ENCODE data around the gene EIF3C. TPM values are rescaled to one million over a fixed set of nuclear protein-coding genes. Genes with fewer than 3 reads are reported as not detected.
"Not testable (repeated sequence)": the region's sequence is repeated elsewhere in the genome, so short reads cannot be mapped to it uniquely, and the experiment has no call there.

EIF3C gene, protein sequence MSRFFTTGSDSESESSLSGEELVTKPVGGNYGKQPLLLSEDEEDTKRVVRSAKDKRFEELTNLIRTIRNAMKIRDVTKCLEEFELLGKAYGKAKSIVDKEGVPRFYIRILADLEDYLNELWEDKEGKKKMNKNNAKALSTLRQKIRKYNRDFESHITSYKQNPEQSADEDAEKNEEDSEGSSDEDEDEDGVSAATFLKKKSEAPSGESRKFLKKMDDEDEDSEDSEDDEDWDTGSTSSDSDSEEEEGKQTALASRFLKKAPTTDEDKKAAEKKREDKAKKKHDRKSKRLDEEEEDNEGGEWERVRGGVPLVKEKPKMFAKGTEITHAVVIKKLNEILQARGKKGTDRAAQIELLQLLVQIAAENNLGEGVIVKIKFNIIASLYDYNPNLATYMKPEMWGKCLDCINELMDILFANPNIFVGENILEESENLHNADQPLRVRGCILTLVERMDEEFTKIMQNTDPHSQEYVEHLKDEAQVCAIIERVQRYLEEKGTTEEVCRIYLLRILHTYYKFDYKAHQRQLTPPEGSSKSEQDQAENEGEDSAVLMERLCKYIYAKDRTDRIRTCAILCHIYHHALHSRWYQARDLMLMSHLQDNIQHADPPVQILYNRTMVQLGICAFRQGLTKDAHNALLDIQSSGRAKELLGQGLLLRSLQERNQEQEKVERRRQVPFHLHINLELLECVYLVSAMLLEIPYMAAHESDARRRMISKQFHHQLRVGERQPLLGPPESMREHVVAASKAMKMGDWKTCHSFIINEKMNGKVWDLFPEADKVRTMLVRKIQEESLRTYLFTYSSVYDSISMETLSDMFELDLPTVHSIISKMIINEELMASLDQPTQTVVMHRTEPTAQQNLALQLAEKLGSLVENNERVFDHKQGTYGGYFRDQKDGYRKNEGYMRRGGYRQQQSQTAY
- total RNA-seq, result 1,175 and 1,207 TPM in 2 replicates

DNA sequence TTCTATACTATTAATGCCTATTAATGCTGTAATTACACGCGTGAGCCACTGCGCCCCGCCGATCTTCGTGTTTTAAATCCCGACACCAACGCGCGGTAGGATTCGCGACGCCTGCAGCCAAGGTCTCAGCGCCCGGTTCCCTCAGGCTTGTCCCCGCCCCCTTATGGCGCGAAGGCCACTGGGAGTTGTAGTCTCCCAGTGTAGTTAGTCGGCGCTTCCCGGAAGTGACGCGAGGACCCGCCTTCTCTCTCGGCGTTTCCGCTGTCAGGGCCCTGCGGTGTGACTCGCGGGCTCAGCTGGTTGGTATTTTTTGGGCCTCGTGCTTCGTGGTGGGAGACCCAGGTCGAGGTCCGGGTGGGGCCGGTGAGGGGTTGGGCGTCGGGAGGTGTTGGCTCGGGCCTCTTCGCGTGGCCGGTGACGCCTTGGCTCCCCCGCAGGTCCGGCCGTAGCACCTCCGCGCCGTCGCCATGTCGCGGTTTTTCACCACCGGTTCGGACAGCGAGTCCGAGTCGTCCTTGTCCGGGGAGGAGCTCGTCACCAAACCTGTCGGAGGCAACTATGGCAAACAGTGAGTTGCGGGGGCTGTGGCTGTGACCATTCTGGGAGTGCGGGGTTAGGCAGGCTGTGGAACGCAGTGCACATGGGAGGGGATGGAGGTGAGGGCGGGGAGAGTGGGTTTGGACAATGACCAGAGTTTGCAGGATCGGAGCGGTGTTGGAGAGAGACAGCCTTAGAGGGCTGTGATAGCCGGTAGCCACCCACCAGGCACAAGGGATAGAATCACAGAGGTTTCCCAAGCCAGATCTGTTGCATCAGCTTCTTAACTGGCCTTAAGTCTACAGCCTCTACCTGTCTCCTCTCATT, at the start of gene EIF3C:
Gene EIF3C (plus strand): TSS at position 245 of the 864 bp plus-strand sequence. CDS start 223 bp downstream, at position 468.
- peak within 1 kb of the TSS; percentile 85 for H3K4me3 Mint-ChIP-seq
- DNase-seq (ENCODE audit: low spot score); H3K27ac Mint-ChIP-seq; H3K9me3 Mint-ChIP-seq; intact Hi-C loops (cut with micrococcal nuclease); H3K4me1 Mint-ChIP-seq (ENCODE audit: low read depth); H3K27me3 Mint-ChIP-seq (ENCODE audit: insufficient read depth); H3K36me3 Mint-ChIP-seq (ENCODE audit: low read depth): not testable (repeated sequence)

DNA sequence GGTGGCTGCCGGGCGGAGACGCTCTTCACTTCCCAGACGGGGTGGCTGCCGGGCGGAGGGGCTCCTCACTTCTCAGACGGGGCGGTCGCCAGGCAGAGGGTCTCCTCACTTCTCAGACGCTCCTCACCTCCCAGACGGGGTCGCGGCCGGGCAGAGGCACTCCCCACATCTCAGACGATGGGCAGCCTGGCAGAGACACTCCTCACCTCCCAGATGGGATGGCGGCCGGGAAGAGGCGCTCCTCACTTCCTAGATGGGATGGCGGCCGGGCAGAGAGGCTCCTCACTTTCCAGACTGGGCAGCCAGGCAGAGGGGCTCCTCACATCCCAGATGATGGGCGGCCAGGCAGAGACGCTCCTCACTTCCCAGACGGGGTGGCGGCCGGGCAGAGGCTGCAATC, 45.0 kb upstream of the EIF3C start:
- intact Hi-C loops (cut with micrococcal nuclease); H3K27ac Mint-ChIP-seq; H3K36me3 Mint-ChIP-seq (ENCODE audit: low read depth); H3K9me3 Mint-ChIP-seq; DNase-seq (ENCODE audit: low spot score); H3K4me1 Mint-ChIP-seq (ENCODE audit: low read depth); H3K4me3 Mint-ChIP-seq; H3K27me3 Mint-ChIP-seq (ENCODE audit: insufficient read depth): not testable (repeated sequence)

DNA sequence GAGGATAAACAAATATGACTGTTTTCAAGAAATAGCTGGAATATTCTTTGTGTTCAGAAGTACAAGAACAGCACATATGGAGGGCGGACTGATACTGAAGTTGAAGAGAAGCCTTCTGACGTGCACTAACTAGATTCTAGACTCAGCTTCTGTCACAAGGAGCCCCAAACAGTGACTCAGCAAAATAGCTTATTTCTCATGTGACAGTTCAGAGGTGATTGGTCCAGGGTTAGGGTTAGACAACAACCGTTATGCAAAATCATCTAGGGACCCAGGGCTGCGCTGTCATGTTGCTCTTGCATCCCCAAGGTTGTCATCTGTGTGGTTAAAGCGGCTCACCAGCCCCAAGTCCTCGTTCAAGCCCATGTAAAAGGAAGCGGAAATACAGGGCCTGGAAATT, 43.8 kb upstream of the EIF3C start:
- intact Hi-C loops (cut with micrococcal nuclease), result not testable (repeated sequence)

DNA sequence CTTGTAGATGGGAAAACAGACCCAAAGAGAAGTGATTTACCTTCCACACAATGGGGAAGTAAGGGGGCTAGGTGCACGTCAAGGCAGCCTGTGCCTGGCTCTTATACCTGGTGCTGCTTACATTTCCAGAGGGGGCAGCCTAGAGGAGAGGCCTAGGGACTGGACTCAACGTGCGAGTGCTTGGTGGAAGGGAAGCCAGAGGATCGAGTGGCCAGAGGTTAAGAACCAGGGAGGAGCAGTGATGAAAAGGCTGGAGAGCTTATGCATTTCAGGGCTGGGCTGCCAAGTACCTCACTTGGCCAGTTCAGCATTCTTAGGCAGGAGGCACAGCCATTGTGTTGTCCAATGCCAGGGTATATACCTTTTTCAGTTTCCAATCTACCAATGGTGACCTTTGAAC, 43.1 kb upstream of the EIF3C start:
- H3K4me3 Mint-ChIP-seq; H3K36me3 Mint-ChIP-seq (ENCODE audit: low read depth); H3K27me3 Mint-ChIP-seq (ENCODE audit: insufficient read depth); H3K9me3 Mint-ChIP-seq; H3K27ac Mint-ChIP-seq; intact Hi-C loops (cut with micrococcal nuclease); DNase-seq (ENCODE audit: low spot score); H3K4me1 Mint-ChIP-seq (ENCODE audit: low read depth): not testable (repeated sequence)

More for the DNA sequence above, 43.8 kb upstream of the EIF3C start:
- H3K27me3 Mint-ChIP-seq (ENCODE audit: insufficient read depth); H3K9me3 Mint-ChIP-seq; H3K4me1 Mint-ChIP-seq (ENCODE audit: low read depth); H3K36me3 Mint-ChIP-seq (ENCODE audit: low read depth); DNase-seq (ENCODE audit: low spot score); H3K27ac Mint-ChIP-seq; H3K4me3 Mint-ChIP-seq: not testable (repeated sequence)

DNA sequence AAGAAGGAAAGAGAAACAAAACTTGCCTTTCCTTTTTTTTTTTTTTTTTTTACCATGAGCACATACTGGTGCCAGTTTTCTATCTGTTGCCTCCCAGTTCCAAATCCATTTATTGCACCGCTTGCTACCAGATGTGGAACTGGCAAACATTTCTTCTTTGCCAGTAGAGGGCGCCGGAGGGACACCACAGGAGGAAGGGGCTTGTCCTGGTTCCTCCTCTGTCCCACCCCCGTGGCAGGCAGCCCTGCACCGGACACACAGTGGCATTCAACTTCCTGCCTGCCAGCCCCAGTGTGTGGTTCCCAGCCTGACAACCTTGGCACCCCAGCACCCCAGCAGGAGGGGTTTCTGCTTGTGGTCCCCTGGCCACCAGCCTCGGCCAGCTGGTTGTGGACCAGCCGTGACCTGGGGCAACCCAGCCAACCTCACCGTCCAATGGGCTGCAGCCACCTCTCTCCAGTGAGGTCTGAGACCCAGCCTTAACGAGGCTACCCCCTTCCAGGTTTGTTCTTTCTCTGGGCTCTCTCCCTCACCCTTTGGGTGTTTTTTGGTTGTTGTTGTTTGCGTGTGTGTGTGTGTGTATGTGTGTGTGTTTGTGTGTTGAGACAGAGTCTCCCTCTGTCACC, 22.8 kb upstream of the EIF3C start:
- H3K4me3 Mint-ChIP-seq; H3K27ac Mint-ChIP-seq; DNase-seq (ENCODE audit: low spot score); H3K4me1 Mint-ChIP-seq (ENCODE audit: low read depth); H3K36me3 Mint-ChIP-seq (ENCODE audit: low read depth); intact Hi-C loops (cut with micrococcal nuclease); H3K9me3 Mint-ChIP-seq; H3K27me3 Mint-ChIP-seq (ENCODE audit: insufficient read depth): not testable (repeated sequence)

DNA sequence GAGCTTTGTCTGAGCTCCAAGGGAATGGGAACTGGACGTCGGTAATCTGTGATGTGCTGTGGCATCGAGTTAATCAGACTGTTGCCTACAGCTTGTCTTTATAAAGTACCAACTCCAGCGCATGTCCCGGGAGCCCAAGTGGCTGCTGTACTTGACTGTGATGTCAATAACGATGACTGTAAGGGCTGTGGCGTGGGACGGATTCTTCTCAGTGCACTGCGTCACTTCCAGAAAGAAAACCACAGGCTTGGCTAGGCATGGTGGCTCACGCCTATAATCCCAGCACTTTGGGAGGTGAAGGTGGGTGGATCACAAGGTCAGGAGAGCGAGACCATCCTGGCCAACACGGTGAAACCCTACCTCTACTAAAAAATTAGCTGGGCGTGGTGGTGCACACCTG, 21.8 kb upstream of the EIF3C start:
- H3K36me3 Mint-ChIP-seq (ENCODE audit: low read depth); H3K9me3 Mint-ChIP-seq; DNase-seq (ENCODE audit: low spot score); H3K27ac Mint-ChIP-seq; H3K4me3 Mint-ChIP-seq; intact Hi-C loops (cut with micrococcal nuclease); H3K4me1 Mint-ChIP-seq (ENCODE audit: low read depth); H3K27me3 Mint-ChIP-seq (ENCODE audit: insufficient read depth): not testable (repeated sequence)

DNA sequence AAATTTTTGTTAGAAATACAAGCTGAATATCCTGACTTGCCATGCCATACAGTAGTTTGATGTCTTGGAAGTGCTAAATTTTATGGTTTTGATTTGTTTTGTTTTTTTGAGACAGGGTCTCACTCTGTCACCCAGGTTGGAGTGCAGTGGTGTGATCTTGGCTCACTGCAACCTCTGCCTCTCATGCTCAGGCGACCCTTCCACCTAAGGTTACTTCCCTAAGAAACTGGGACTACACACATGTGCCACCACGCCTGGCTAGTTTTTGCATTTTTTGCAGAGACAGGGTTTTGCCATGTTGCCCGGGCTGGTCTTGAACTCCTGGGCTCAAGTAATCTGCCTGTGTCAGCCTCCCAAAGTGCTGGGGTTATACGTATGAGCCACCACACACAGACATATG, 19.5 kb upstream of the EIF3C start:
- H3K4me3 Mint-ChIP-seq; DNase-seq (ENCODE audit: low spot score); intact Hi-C loops (cut with micrococcal nuclease); H3K27me3 Mint-ChIP-seq (ENCODE audit: insufficient read depth); H3K4me1 Mint-ChIP-seq (ENCODE audit: low read depth); H3K27ac Mint-ChIP-seq; H3K36me3 Mint-ChIP-seq (ENCODE audit: low read depth); H3K9me3 Mint-ChIP-seq: not testable (repeated sequence)

DNA sequence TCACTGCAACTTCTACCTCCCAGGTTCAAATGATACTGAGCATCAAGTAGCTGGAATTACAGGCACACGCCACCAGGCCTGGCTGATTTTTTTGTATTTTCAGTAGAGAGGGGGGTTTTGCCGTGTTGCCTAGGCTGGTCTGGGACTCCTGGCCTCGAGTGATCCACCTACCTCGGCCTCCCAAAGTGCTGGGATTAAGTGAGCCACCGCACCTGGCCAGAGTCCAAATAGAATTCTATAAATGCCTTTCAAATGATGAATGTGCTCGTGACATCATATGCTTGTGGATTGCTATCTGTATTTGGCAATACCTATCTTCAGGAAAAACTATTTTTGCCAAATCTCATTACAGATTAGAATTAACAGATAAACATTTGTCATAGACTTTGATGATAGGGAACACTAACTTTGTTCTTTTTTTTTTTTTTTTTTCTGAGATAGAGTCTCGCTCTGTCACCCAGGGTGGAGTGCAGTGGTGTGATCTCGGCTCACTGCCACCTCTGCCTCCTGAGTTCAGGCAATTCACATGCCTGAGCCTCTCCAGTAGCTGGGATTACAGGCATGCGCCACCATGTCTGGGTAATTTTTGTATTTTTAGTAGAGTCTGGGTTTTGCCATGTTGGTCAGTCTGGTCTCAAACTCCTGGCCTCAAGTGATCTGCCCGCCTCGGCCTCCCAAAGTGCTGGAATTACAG, 17.9 kb upstream of the EIF3C start:
- H3K4me1 Mint-ChIP-seq (ENCODE audit: low read depth); intact Hi-C loops (cut with micrococcal nuclease); H3K27ac Mint-ChIP-seq; H3K4me3 Mint-ChIP-seq; DNase-seq (ENCODE audit: low spot score); H3K36me3 Mint-ChIP-seq (ENCODE audit: low read depth); H3K27me3 Mint-ChIP-seq (ENCODE audit: insufficient read depth); H3K9me3 Mint-ChIP-seq: not testable (repeated sequence)

DNA sequence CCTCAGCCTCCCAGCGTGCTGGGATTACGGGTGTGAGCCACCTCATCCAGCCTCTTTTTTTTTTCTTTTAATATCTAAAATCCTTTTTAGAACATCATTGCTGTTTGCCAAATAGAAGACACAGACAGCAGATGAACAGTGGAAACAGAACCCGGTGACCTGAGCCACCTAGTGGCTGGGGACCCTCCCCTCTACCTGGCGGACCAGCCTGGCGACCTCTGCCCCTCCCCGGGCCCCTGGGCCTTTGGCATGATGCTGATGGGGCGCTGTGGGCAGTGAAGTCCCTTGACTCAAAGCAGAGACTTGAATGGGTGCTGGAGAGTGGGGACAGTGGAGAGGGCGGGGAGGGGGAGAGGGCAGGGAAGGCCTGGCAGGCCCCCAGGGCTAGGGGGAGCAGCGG, 11.5 kb upstream of the EIF3C start:
- H3K4me1 Mint-ChIP-seq (ENCODE audit: low read depth); H3K9me3 Mint-ChIP-seq; H3K27ac Mint-ChIP-seq; intact Hi-C loops (cut with micrococcal nuclease); H3K27me3 Mint-ChIP-seq (ENCODE audit: insufficient read depth); DNase-seq (ENCODE audit: low spot score); H3K4me3 Mint-ChIP-seq; H3K36me3 Mint-ChIP-seq (ENCODE audit: low read depth): not testable (repeated sequence)

DNA sequence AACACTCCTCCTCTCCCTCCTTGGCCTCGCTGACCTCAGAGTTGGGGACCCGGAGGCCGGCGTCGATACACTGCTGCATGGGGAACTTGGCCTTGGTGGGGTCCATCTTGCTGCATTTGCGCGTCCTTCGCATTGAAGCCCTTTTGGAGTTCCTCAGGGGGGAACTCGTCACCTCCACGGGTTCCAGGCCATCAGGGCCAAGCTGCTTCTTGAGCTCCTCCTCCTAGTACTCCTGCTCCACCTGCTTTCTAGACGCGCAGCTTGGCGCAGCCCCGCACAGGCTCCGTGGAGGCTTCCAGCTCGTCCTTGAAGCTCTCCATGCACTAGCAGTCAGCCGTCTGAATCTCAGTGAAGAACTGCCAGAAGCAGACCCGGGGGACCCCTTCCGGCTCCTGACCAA, 10.9 kb upstream of the EIF3C start:
- H3K27ac Mint-ChIP-seq; H3K4me1 Mint-ChIP-seq (ENCODE audit: low read depth); H3K27me3 Mint-ChIP-seq (ENCODE audit: insufficient read depth); H3K9me3 Mint-ChIP-seq; intact Hi-C loops (cut with micrococcal nuclease); H3K4me3 Mint-ChIP-seq; DNase-seq (ENCODE audit: low spot score); H3K36me3 Mint-ChIP-seq (ENCODE audit: low read depth): not testable (repeated sequence)

DNA sequence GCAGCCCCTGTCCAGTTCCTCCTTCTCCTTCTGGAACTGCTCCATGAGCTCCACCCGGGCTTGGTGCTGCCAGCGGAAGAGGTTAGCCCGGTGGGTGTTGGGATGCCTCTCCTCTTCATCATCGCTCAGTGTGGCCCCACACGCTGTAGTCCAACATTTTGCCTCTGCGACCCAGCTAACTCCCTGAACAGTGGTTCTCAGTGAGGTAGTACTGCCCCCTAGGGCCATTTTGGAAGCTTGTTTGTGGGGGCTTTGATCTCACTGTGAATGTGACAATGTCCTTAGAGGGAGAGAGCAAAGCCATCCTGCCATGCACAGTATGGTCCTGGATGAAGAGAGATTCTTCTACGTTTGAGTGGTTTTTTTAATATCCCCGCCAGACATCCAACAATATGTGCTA, 9.9 kb upstream of the EIF3C start:
- H3K27me3 Mint-ChIP-seq (ENCODE audit: insufficient read depth); H3K4me3 Mint-ChIP-seq; H3K9me3 Mint-ChIP-seq; intact Hi-C loops (cut with micrococcal nuclease); DNase-seq (ENCODE audit: low spot score); H3K36me3 Mint-ChIP-seq (ENCODE audit: low read depth); H3K27ac Mint-ChIP-seq; H3K4me1 Mint-ChIP-seq (ENCODE audit: low read depth): not testable (repeated sequence)

DNA sequence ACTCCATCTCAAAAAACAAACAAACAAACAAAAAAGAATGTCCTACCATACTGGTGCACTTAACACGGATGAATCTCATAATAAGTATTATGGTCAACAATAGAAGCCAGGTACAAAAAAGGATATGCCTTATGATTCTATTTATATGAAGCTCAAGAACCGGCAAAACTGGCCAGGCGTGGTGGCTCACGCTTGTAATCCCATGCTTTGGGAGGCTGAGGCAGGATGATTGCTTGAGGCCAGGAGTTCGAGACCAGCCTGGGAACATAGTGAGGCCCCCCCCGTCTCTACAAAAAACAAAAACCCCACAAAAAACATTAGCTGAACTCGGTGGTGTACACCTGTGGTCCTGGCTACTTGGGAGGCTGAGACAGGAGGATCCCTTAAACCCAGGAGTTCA, 7.0 kb upstream of the EIF3C start:
- H3K27me3 Mint-ChIP-seq (ENCODE audit: insufficient read depth); H3K4me1 Mint-ChIP-seq (ENCODE audit: low read depth); H3K9me3 Mint-ChIP-seq; DNase-seq (ENCODE audit: low spot score); H3K36me3 Mint-ChIP-seq (ENCODE audit: low read depth); intact Hi-C loops (cut with micrococcal nuclease); H3K27ac Mint-ChIP-seq; H3K4me3 Mint-ChIP-seq: not testable (repeated sequence)

Data from activated T-helper 1 cell treated with anti-CD3 and anti-CD28 coated beads, Interleukin-12 subunit alpha, Interleukin-12 subunit beta, Interleukin-2, Interleukin-4 antibody, amounts not matched to agents 30 ng/mL and 10 ng/mL and 1 ng/mL, durations not matched to agents 14 hours and 24 hours and 36 hours (primary cell).